ENCODE results near the gene LIM2. TPM values are rescaled to one million over a fixed set of nuclear protein-coding genes. Genes with fewer than 3 reads are reported as not detected.

The LIM2 gene
- total and polyA plus RNA-seq, 4 donors = not detected

GRCh38 chr19:51375504-51376221 is 12.1 kb downstream of the LIM2 start:
- no peaks in the 10 kb centered on the region for H3K4me1 ChIP-seq (ENCODE audit: control insufficient read depth in 5 of 5, insufficient read depth in 5 of 5, low read length in 5 of 5)
- H3K9me3 ChIP-seq (ENCODE audit: control insufficient read depth in 4 of 4, insufficient read depth in 3 of 4, low read length in 3 of 4) = no peaks in the 10 kb centered on the region
- H3K27me3 ChIP-seq (ENCODE audit: control insufficient read depth in 3 of 3, insufficient read depth in 3 of 3, low read length in 2 of 3) = no peaks in the 10 kb centered on the region
- WGBS, 2 donors = 46 to 65% methylated on average over 10 to 11 of the region's 11 CpGs
- TF ChIP-seq CTCF (IDR thresholded peaks at IDR 0.05; ENCODE audit: control extremely low read depth, extremely low read depth) = no peak
- ATAC-seq (ENCODE audit: insufficient read depth, low FRiP score) (no peak), DNase-seq (no peak)
- H3K9ac ChIP-seq (ENCODE audit: insufficient read depth in 1 of 2, low read length in 2 of 2) = no peak overlapping the region
- no peak overlapping the region for H3K4me3 ChIP-seq
- H3K27ac ChIP-seq (ENCODE audit: low read depth in 1 of 2, low read length in 1 of 2) = no peak overlapping the region
- no peaks in the 10 kb centered on the region for H3K36me3 ChIP-seq (ENCODE audit: control insufficient read depth in 4 of 4, insufficient read depth in 4 of 4, low read length in 4 of 4)

- Histone ChIP-seq H3K27ac (ENCODE audit: low read depth in 1 of 2, low read length in 1 of 2) (peak within 1 kb of the TSS in 1 of 2 donors; percentile 0), H3K27me3 (ENCODE audit: control insufficient read depth in 3 of 3, insufficient read depth in 3 of 3, low read length in 2 of 3) (no peaks in the 10 kb centered on the region), H3K4me3 (no peak within 1 kb of the TSS), H3K36me3 (ENCODE audit: control insufficient read depth in 4 of 4, insufficient read depth in 4 of 4, low read length in 4 of 4) (no peaks in the 10 kb centered on the region), H3K4me1 (ENCODE audit: control insufficient read depth in 5 of 5, insufficient read depth in 5 of 5, low read length in 5 of 5) (peaks cover 0 to 8% (median 0%) of the 10 kb centered on the region in 5 donors), H3K9me3 (ENCODE audit: control insufficient read depth in 4 of 4, insufficient read depth in 3 of 4, low read length in 3 of 4) (no peaks in the 10 kb centered on the region), H3K9ac (ENCODE audit: insufficient read depth in 1 of 2, low read length in 2 of 2) (no peak within 1 kb of the TSS)
- WGBS, 2 donors = 22 to 40% methylated on average over 9 of the region's 9 CpGs
- ATAC-seq (ENCODE audit: insufficient read depth, low FRiP score) = no peak
- no peak for DNase-seq
- no peak for TF ChIP-seq CTCF (IDR thresholded peaks at IDR 0.05; ENCODE audit: control extremely low read depth, extremely low read depth)
These were observed 14.9 kb downstream of the LIM2 start, which contains the start of gene NKG7 for GRCh38 chr19:51372649-51373504. TSS of gene NKG7 (minus strand) at chr19:51372654. CDS start at chr19:51372535, 119 bp downstream.

GRCh38 chr19:51372021-51372648 is 15.6 kb downstream of the LIM2 start:
- TF ChIP-seq CTCF (IDR thresholded peaks at IDR 0.05; ENCODE audit: control extremely low read depth, extremely low read depth) = no peak
- H3K27me3 ChIP-seq (ENCODE audit: control insufficient read depth in 3 of 3, insufficient read depth in 3 of 3, low read length in 2 of 3) = no peaks in the 10 kb centered on the region
- ATAC-seq (ENCODE audit: insufficient read depth, low FRiP score) = no peak
- no peak for DNase-seq
- peak overlapping the region in 1 of 2 donors; percentile 0 for H3K27ac ChIP-seq (ENCODE audit: low read depth in 1 of 2, low read length in 1 of 2)
- no peak overlapping the region for H3K9ac ChIP-seq (ENCODE audit: insufficient read depth in 1 of 2, low read length in 2 of 2)
- no peak overlapping the region for H3K4me3 ChIP-seq
- H3K4me1 ChIP-seq (ENCODE audit: control insufficient read depth in 5 of 5, insufficient read depth in 5 of 5, low read length in 5 of 5) = peaks cover 0 to 8% (median 0%) of the 10 kb centered on the region in 5 donors
- no peaks in the 10 kb centered on the region for H3K9me3 ChIP-seq (ENCODE audit: control insufficient read depth in 4 of 4, insufficient read depth in 3 of 4, low read length in 3 of 4)
- no peaks in the 10 kb centered on the region for H3K36me3 ChIP-seq (ENCODE audit: control insufficient read depth in 4 of 4, insufficient read depth in 4 of 4, low read length in 4 of 4)
- WGBS, 2 donors = 63 to 74% methylated on average over 18 of the region's 18 CpGs

All from lung (tissue), 12 donors.